Measurements from ENCODE around the gene TRPM2.
"Not testable (repeated sequence)": the region's sequence is repeated elsewhere in the genome, so short reads cannot be mapped to it uniquely, and the experiment has no call there.

Gene TRPM2

DNA sequence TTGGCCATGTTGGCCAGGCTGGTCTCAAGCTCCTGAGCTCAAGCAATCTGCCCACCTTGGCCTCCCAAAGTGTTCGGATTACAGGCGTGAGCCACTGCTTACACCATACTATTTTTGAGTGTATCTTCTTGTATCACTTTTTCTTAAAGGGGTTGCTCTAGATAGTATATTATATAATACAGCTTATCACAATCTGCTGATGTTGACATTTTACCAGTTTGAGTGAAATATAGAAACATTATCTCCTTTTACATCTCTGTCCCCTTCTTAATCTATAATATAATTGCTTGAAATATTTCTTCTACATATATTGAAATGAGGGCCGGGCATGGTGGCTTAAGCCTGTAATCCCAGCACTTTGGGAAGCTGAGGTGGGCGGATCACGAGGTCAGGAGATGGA lies 8.5 kb downstream of the TRPM2 start:
- H3K4me3 ChIP-seq (ENCODE audit: low read depth, low read length); H3K27me3 ChIP-seq (ENCODE audit: control insufficient read depth, insufficient read depth, low read length); H3K4me1 ChIP-seq (ENCODE audit: control insufficient read depth, insufficient read depth, low read length): not testable (repeated sequence)

DNA sequence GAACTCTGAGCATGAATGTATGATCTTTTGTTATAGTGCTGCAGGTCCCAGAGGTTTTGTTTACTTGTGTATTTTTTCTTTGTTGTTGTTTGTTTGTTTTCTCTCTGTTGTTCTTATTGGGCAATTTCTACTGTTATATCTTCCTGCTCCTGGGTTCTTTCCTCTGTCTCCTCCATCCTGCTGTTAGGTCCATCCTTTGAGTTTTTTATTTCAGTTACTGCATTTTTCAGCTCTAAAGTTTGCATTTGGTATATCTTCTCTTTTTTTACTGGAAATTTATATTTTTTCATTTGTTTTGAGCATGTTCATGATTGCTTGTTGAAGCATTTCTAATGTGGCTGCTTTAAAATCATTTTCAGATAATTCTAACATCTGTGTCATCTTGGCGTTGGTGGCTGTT lies 9.9 kb downstream of the TRPM2 start:
- Histone ChIP-seq H3K36me3 (ENCODE audit: control insufficient read depth, insufficient read depth, low read length) (no peaks in the 10 kb centered on the region), H3K27ac (ENCODE audit: low read depth, low read length) (no peak overlapping the region), H3K9ac (ENCODE audit: low read length) (no peak overlapping the region), H3K27me3 (ENCODE audit: control insufficient read depth, insufficient read depth, low read length) (peaks cover 5% of the 10 kb centered on the region; the same call in 1 of the 2 replicates), H3K4me3 (ENCODE audit: low read depth, low read length) (no peak overlapping the region), H3K9me3 (ENCODE audit: control insufficient read depth, insufficient read depth, low read depth, low read length) (peaks cover 2% of the 10 kb centered on the region; the same call in 1 of the 2 replicates), H3K4me1 (ENCODE audit: control insufficient read depth, insufficient read depth, low read length) (no peaks in the 10 kb centered on the region)

More for the DNA sequence above, 8.5 kb downstream of the TRPM2 start:
- H3K36me3 ChIP-seq (ENCODE audit: control insufficient read depth, insufficient read depth, low read length); H3K9ac ChIP-seq (ENCODE audit: low read length); H3K27ac ChIP-seq (ENCODE audit: low read depth, low read length); H3K9me3 ChIP-seq (ENCODE audit: control insufficient read depth, insufficient read depth, low read depth, low read length): not testable (repeated sequence)

DNA sequence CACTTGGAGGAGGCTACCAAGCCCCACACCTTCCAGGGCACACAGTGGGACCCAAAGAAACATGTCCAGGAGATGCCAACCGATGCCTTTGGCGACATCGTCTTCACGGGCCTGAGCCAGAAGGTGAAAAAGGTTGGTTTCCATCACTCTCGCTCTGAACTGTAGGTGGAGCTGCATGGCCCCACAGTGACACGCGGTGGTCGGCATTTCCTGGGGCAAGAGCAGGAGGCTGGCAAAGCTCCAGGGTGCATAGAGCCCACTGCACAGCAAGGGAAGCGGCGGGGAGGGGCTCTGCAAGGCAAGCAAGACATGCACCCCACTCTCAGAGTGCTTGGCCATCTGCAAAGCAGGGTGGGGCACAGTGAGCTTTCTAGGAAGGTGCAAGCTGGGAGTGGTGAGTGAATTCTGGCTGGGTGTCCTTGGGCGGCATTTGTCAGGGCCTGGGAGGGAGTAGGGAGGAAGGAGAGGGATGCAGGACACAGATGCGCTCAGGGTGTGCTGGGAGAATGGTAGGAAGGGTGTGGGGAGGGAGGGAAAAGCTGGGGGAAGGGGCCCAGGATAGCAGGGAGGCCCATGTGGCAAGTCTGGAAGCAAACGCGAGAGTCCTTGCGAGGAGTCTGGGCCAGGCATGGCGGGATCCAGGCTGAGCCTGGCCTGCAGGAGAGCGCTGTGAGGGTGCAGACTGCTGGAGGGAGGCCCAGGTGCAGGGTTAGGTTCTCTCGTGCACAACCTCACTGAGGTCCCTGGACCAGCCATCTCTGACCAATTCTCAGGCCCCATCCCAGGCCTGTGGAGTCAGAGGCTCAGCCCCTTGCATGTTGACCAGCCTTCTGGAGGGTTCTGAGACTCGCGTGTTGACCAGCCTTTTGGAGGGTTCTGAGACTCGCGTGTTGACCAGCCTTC lies 11.0 kb downstream of the TRPM2 start:
- Histone ChIP-seq H3K27me3 (ENCODE audit: control insufficient read depth, insufficient read depth, low read length) (peaks cover 14% of the 10 kb centered on the region), H3K9me3 (ENCODE audit: control insufficient read depth, insufficient read depth, low read depth, low read length) (peaks cover 2% of the 10 kb centered on the region; the same call in 1 of the 2 replicates), H3K4me1 (ENCODE audit: control insufficient read depth, insufficient read depth, low read length) (no peaks in the 10 kb centered on the region), H3K27ac (ENCODE audit: low read depth, low read length) (no peak overlapping the region), H3K36me3 (ENCODE audit: control insufficient read depth, insufficient read depth, low read length) (no peaks in the 10 kb centered on the region), H3K4me3 (ENCODE audit: low read depth, low read length) (no peak overlapping the region), H3K9ac (ENCODE audit: low read length) (no peak overlapping the region)

DNA sequence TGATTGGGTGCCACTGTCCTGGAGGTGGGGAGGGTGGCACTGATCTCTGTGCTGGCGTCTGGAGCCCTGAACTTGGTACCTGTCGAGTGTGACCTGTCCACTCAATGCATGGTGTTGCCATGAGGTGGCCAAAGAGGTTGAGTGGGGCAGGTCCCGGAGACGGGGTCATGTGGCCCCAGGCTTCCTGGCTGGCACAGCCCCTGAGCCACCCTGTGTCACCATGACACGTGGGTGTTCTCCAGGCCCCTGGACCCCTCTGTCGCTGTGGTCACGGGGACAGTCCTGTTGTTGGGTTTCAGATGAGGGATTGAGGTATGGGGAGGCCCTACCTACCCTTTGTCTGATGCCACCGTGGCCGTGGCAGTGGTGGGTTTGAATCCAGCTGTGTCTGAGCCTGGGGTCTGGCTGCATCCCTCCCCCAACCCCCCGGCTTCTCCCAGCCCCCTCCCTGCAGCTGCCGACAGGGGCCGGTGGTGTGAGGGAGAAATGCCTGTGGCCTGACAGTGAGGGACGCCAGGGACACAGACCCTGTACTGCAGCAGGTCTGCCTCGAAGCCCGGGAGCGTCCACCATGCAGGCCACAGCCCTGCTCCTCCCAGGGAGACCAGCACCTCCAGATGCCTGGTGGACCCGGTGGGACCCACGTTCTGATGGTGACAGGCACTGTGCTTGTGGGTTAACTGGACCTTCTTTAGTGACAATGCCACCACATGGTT lies 12.0 kb downstream of the TRPM2 start:
- H3K27me3 ChIP-seq (ENCODE audit: control insufficient read depth, insufficient read depth, low read length) = peaks cover 20% of the 10 kb centered on the region
- H3K4me3 ChIP-seq (ENCODE audit: low read depth, low read length) = no peak overlapping the region
- H3K9me3 ChIP-seq (ENCODE audit: control insufficient read depth, insufficient read depth, low read depth, low read length) = peaks cover 2% of the 10 kb centered on the region; the same call in 1 of the 2 replicates
- H3K27ac ChIP-seq (ENCODE audit: low read depth, low read length) = no peak overlapping the region
- no peak overlapping the region for H3K9ac ChIP-seq (ENCODE audit: low read length)
- H3K4me1 ChIP-seq (ENCODE audit: control insufficient read depth, insufficient read depth, low read length) = no peaks in the 10 kb centered on the region; the same call in 1 of the 2 replicates
- no peaks in the 10 kb centered on the region for H3K36me3 ChIP-seq (ENCODE audit: control insufficient read depth, insufficient read depth, low read length)

DNA sequence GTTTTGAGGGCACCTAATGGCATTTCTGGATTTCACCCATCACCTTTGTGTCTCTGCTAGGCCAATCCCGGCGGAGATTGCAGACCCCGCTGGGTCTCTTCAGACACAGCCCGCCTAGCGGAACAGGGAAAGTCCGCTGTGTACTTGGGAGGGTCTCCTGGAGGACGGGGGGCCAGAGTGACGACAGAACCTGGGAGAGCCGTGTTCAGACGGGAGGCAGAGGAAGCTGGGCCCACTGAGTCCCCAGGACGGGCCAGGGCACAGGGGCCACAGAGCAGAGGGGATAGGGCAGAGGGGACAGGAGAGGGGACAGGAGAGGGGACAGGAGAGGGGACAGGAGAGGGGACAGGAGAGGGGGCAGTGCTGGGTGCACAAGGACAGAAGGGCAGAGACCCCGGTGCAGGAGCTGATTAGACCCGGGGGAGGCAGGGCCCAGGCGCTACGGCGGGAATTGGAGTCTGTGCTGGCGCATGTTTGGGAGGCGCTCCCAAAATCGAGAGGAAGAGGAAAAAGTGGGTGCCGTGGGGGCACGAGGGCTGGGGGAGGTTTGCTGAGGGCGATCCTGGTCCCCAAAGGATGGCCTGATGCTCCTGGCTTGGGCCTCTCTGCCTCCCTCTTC lies 12.7 kb downstream of the TRPM2 start:
- Histone ChIP-seq H3K27me3 (ENCODE audit: control insufficient read depth, insufficient read depth, low read length) (peaks cover 27% of the 10 kb centered on the region), H3K4me1 (ENCODE audit: control insufficient read depth, insufficient read depth, low read length) (no peaks in the 10 kb centered on the region; the same call in 1 of the 2 replicates), H3K27ac (ENCODE audit: low read depth, low read length) (no peak overlapping the region), H3K4me3 (ENCODE audit: low read depth, low read length) (no peak overlapping the region), H3K9me3 (ENCODE audit: control insufficient read depth, insufficient read depth, low read depth, low read length) (peaks cover 4% of the 10 kb centered on the region; the same call in 1 of the 2 replicates), H3K9ac (ENCODE audit: low read length) (no peak overlapping the region), H3K36me3 (ENCODE audit: control insufficient read depth, insufficient read depth, low read length) (no peaks in the 10 kb centered on the region)

DNA sequence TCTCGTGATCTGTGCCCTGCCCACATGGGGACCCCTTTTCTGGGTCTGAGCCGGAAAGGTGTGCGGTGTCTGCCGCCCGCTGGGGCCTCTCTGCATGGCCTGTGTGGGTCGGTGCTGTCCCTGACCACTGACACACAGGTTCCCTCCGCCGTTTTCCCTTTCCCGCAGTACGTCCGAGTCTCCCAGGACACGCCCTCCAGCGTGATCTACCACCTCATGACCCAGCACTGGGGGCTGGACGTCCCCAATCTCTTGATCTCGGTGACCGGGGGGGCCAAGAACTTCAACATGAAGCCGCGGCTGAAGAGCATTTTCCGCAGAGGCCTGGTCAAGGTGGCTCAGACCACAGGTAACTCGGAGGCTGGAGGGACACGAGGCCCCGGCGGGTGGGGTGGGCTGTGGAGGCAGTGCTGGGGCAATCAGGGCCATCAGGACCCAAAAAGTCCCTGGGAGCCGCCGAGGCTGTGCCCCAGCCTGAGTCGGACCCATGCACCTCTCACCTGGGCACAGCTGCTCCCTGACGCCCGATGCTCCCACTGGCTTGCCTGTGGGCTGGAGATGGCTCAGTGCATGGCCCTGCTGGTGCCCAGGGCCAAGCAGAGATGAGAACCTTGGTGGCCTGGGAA lies 13.3 kb downstream of the TRPM2 start:
- Histone ChIP-seq H3K27ac (ENCODE audit: low read depth, low read length) (no peak overlapping the region), H3K9ac (ENCODE audit: low read length) (no peak overlapping the region), H3K4me3 (ENCODE audit: low read depth, low read length) (no peak overlapping the region), H3K27me3 (ENCODE audit: control insufficient read depth, insufficient read depth, low read length) (peaks cover 30% of the 10 kb centered on the region), H3K9me3 (ENCODE audit: control insufficient read depth, insufficient read depth, low read depth, low read length) (peaks cover 5% of the 10 kb centered on the region; the same call in 1 of the 2 replicates), H3K4me1 (ENCODE audit: control insufficient read depth, insufficient read depth, low read length) (no peaks in the 10 kb centered on the region; the same call in 1 of the 2 replicates), H3K36me3 (ENCODE audit: control insufficient read depth, insufficient read depth, low read length) (no peaks in the 10 kb centered on the region)

DNA sequence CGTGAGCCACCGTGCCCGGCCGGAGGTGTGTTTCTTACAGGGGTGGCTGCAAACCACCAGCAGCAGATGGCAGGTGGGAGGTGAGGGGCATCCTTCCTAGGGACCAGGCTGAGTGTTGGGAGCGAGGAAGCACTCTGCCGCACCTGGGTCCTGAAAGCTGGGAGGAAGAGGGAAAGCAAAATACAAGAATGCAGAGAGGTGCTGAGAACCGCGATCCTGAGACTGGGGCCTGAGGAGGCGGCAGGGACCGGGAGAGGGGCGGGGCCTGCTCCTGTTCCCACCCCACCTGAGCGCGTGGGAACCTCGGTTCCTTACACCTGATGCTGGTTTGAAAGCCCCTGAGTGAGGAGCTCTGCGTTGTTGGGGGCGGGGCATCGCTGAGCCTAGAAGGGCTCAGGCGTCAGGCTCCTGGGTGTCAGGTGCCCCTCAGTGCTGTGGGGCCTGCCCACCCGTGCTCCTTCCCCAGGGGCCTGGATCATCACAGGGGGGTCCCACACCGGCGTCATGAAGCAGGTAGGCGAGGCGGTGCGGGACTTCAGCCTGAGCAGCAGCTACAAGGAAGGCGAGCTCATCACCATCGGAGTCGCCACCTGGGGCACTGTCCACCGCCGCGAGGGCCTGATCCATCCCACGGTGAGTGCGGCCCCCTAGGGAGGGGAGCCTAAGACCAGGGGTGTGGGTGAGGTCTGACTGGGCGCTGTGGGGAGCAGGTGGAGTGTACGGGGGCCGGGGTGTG lies 15.5 kb downstream of the TRPM2 start:
- Histone ChIP-seq H3K4me3 (ENCODE audit: low read depth, low read length) (peak overlapping the region; percentile 37), H3K27me3 (ENCODE audit: control insufficient read depth, insufficient read depth, low read length) (peaks cover 30% of the 10 kb centered on the region), H3K9me3 (ENCODE audit: control insufficient read depth, insufficient read depth, low read depth, low read length) (0 out of 2 replicates have a peak, but pooled peaks cover 4% of the 10 kb centered on the region), H3K36me3 (ENCODE audit: control insufficient read depth, insufficient read depth, low read length) (no peaks in the 10 kb centered on the region), H3K9ac (ENCODE audit: low read length) (no peak overlapping the region), H3K27ac (ENCODE audit: low read depth, low read length) (no peak overlapping the region), H3K4me1 (ENCODE audit: control insufficient read depth, insufficient read depth, low read length) (no peaks in the 10 kb centered on the region; the same call in 1 of the 2 replicates)

DNA sequence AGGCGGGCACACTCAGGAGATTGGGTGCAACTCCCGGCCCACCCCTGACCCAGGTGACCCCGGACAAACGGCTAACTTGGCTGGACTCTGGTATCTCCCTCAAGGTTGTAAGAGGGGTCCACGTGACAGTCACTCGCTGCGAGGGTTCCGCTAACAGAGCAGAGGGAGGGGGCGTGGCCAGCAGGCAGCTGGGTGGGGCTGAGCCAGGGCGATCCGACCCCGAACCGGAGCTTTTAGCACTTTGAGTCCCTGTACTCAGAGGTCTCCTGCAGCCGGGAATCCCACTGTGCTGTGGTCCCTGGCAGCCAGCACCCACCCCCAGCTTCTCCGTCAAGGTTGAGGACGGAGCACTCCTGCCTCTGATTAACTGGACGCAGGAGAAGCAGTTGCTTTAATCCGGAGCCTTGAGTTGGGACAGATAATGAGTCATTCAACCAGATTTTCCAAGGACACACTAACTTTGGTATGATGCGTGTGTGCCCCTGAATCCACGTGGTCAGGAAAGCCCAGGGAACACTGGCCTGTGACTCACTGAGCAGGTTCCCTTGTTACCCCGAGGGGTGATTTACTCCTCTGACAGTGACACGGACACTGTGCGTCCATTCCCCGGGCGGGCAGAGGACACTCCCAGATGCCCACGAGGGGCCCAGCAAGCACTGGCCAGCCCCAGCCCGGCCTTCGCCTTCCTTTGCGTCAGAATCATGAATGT lies 16.8 kb downstream of the TRPM2 start:
- Histone ChIP-seq H3K36me3 (ENCODE audit: control insufficient read depth, insufficient read depth, low read length) (no peaks in the 10 kb centered on the region), H3K9me3 (ENCODE audit: control insufficient read depth, insufficient read depth, low read depth, low read length) (peaks cover 13% of the 10 kb centered on the region), H3K27me3 (ENCODE audit: control insufficient read depth, insufficient read depth, low read length) (peaks cover 30% of the 10 kb centered on the region), H3K9ac (ENCODE audit: low read length) (peak overlapping the region; percentile 13), H3K4me3 (ENCODE audit: low read depth, low read length) (peak overlapping the region; percentile 27; the same call in 1 of the 2 replicates), H3K27ac (ENCODE audit: low read depth, low read length) (no peak overlapping the region), H3K4me1 (ENCODE audit: control insufficient read depth, insufficient read depth, low read length) (no peaks in the 10 kb centered on the region; the same call in 1 of the 2 replicates)

DNA sequence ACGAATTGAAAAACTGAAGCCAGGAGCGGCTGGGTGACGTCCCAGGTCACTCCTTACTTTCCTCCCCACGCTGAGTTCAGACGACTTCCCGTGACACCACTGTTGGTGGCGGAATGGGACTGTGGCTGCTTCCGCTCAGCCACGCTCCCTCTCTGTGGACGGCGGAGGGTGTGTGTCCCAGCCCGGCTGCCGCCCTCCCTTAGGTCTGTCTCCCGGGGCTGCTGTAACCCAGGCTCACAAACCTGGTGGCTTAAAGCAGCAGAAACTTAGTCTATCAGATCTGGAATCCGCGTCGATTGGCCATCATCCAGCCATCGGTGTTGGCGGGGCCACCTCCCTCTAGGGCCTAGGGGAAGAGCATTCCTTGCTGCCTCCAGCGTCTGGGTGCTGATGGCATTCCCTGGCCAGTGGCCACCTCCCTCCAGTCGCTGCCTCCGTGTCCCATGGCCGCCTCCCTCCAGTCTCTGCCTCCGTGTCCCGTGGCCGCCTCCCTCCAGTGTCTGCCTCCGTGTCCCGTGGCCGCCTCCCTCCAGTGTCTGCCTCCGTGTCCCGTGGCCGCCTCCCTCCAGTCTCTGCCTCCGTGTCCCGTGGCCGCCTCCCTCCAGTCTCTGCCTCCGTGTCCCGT lies 17.5 kb downstream of the TRPM2 start:
- no peaks in the 10 kb centered on the region for H3K36me3 ChIP-seq (ENCODE audit: control insufficient read depth, insufficient read depth, low read length)
- H3K4me1 ChIP-seq (ENCODE audit: control insufficient read depth, insufficient read depth, low read length) = no peaks in the 10 kb centered on the region; the same call in 1 of the 2 replicates
- peaks cover 20% of the 10 kb centered on the region for H3K9me3 ChIP-seq (ENCODE audit: control insufficient read depth, insufficient read depth, low read depth, low read length)
- H3K27me3 ChIP-seq (ENCODE audit: control insufficient read depth, insufficient read depth, low read length) = peaks cover 30% of the 10 kb centered on the region
- H3K27ac ChIP-seq (ENCODE audit: low read depth, low read length) = no peak overlapping the region
- H3K9ac ChIP-seq (ENCODE audit: low read length) = no peak overlapping the region
- H3K4me3 ChIP-seq (ENCODE audit: low read depth, low read length) = no peak overlapping the region

Data from HUES6 (cell line).